Body of pancreas (tissue), 4 donors: ENCODE results near the gene CLHC1. TPM values are rescaled to one million over a fixed set of nuclear protein-coding genes. Genes with fewer than 3 reads are reported as not detected.
A peak's percentile ranks its signal among the peaks of the same experiment; 100 is the strongest.

ENCODE experiments used
- ATAC-seq: fragments of 150-250 bp; one replicate; pipeline ENCODE4 v1.9.1; 2016
- DNase-seq, 4 donors: peaks; one replicate each; pipeline ENCODE4 v3.0.0-alpha.2; 2019
- H3K27ac ChIP-seq, 4 donors: fragments of 200-600 bp; sonication (generic); 1 replicate in 3 of 4; 2 replicates in 1 of 4; pipeline versions ENCODE4 v1.5.1 to v1.6.1; 2016 to 2019; ENCODE audit warnings: mild to moderate bottlenecking in 1 of 4, mixed read lengths in 1 of 4, moderate library complexity in 1 of 4
- H3K27me3 ChIP-seq, 2 donors: fragments of 200-600 bp; sonication (generic); one replicate each; pipeline ENCODE4 v1.6.0; 2016; ENCODE audit warnings: mild to moderate bottlenecking in 1 of 2
- H3K36me3 ChIP-seq, 2 donors: fragments of 200-600 bp; sonication (generic); replicated peaks in 1 of 2; 2 replicates each; pipeline ENCODE4 v1.5.1; 2016; ENCODE audit warnings: low read depth in 2 of 2; ENCODE audit not compliant: insufficient read depth in 1 of 2
- H3K4me1 ChIP-seq: fragments of 200-600 bp; sonication (generic); one replicate; pipeline ENCODE4 v1.6.0; 2016
- H3K4me3 ChIP-seq, 2 donors: fragments of 200-600 bp; sonication (generic); 1 replicate in 1 of 2; 2 replicates in 1 of 2; pipeline ENCODE4 v1.5.1; 2016 to 2019
- H3K9me3 ChIP-seq, 3 donors: fragments of 200-600 bp; sonication (generic); 1 replicate in 2 of 3; 2 replicates in 1 of 3; pipeline ENCODE4 v1.5.1; 2016
- CTCF ChIP-seq, 7 experiments: fragments of 450-650 bp in 4 of 7; fragments of 200-600 bp in 3 of 7; sonication (generic) in 3 of 7; IDR thresholded peaks; one replicate each; pipeline ENCODE4 v1.5.1; 2016 to 2019; ENCODE audit warnings: antibody characterized with exemption in 7 of 7
- POLR2A ChIP-seq, 3 donors: fragments of 450-650 bp; IDR thresholded peaks; one replicate each; pipeline ENCODE4 v1.6.1; 2016; ENCODE audit warnings: antibody characterized with exemption in 3 of 3, mild to moderate bottlenecking in 2 of 3
- WGBS, 2 donors: methylation state at CpG; one replicate each; pipeline ENCODE4 v1.1.5; 2017; 5-methylcytosine and 5-hydroxymethylcytosine counted together
- intact Hi-C: fragments of 100-400 bp; cut with DNase I; formaldehyde crosslinking; loops from one replicate; pipeline ENCODE4 v1.15.1; 2023
- total RNA-seq, 2 donors: library from RNA; depleted of rRNA; stranded (reverse); fragments of >200 nt; gene quantifications; one replicate each; pipeline ENCODE4 v1.1.0, GENCODE V29; 2016

The CLHC1 gene
- total RNA-seq, 2 donors from 2014 or later: 3.3 to 19.7 TPM

DNA sequence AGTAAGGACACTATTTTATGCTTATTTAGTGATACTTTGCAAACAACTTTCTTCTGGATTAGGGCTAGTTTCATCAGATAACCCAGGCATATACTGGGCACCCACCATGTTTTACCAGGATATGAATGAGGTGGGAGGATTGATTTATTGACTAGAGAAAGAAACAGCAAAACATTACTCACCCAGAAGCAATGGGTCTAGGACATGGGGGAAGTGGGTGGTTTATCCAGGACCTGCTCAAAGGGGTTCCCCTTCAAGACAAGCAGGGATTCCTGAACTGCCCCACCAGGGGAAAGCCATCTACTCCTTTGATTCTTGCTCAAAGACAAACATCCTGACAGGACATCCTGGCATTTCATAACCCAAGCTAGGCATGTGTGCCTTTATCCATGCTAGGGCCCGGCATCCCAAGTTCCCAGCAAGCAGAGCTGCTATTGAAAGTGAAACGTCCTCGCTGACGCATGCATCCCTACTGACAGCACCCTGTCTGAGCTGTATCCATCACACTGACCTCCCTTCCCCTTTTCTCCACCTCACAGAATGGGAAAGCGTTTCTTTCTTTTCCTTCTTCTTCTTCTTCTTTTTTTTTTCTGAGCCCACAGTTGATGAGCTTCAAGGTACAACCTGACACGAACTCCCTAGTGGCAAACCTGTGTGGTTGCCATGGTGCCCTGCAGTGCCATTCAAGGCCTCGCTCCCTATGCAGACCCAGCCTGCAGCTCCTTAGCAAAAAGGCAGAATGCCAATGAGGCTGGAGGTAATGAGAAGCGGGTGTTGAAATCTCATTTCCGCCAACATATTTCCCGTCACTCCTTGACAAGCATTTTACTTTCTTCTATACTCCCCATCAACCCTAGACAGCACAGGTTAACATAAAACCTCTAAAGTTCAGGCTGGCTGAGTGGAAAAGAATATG lies 70.5 kb downstream of the CLHC1 start:
- intact Hi-C loops: loop anchor here (10.0 kb wide), 1 partner anchor 137 kb away; no protein-coding TSS in a partner anchor
- H3K4me1 ChIP-seq: peaks cover 99% of the 10 kb centered on the region

GRCh38 chr2:55160422-55160821 lies 71.7 kb downstream of the CLHC1 start:
- H3K4me3 ChIP-seq: no peak overlapping the region
- peak; percentile 41 for ATAC-seq
- no peaks in the 10 kb centered on the region for H3K27me3 ChIP-seq
- 0 to 15% methylated on average over 2 of the region's 2 CpGs for WGBS, 2 donors
- H3K9me3 ChIP-seq: no peaks in the 10 kb centered on the region
- peak; percentile 53 to 75 (median 72) for DNase-seq
- no peak for TF ChIP-seq POLR2A (IDR thresholded peaks at IDR 0.05)
- TF ChIP-seq CTCF (IDR thresholded peaks at IDR 0.05): no peak
- peak overlapping the region; percentile 43 to 86 (median 79) for H3K27ac ChIP-seq
- H3K36me3 ChIP-seq: no peaks in the 10 kb centered on the region
- intact Hi-C loops: loop anchor here (10.0 kb wide), 1 partner anchor 136 kb away; no protein-coding TSS in a partner anchor
- peaks cover 99% of the 10 kb centered on the region for H3K4me1 ChIP-seq

More for the DNA sequence above, 70.5 kb downstream of the CLHC1 start:
- DNase-seq (peak; percentile 40 to 74 (median 68)), ATAC-seq (no peak)
- no peak overlapping the region for H3K4me3 ChIP-seq
- no peaks in the 10 kb centered on the region for H3K27me3 ChIP-seq
- no peaks in the 10 kb centered on the region for H3K9me3 ChIP-seq
- H3K27ac ChIP-seq: peak overlapping the region; percentile 46 to 86 (median 79)
- TF ChIP-seq POLR2A (IDR thresholded peaks at IDR 0.05): no peak
- no peak for TF ChIP-seq CTCF (IDR thresholded peaks at IDR 0.05)
- no peaks in the 10 kb centered on the region for H3K36me3 ChIP-seq
- WGBS, 2 donors: 41 to 57% methylated on average over 10 of the region's 10 CpGs

DNA sequence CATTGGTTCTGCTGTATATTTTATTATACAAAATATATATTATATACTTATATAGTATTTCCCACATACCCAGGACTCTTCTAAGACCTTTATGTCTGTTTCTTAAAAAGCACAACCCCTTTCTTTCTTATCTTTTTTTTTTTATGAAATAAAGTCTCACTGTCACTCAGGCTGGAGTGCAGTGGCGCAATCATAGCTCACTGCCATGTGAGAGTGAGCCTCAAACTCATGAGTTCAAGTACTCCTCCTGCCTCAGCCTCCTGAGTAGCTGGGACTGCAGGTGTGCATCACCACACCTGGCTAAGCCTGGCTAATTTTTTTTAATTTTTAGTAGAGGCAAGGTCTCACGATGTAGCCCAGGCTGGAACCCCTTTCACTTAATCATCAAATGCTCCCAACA lies 72.3 kb downstream of the CLHC1 start:
- H3K36me3 ChIP-seq: no peaks in the 10 kb centered on the region
- intact Hi-C loops: loop anchor here (10.0 kb wide), 1 partner anchor 135 kb away; no protein-coding TSS in a partner anchor
- H3K4me1 ChIP-seq: peaks cover 99% of the 10 kb centered on the region
- 61 to 62% methylated on average over 2 of the region's 2 CpGs for WGBS, 2 donors
- no peak overlapping the region for H3K4me3 ChIP-seq
- DNase-seq (no peak), ATAC-seq (no peak)
- H3K27ac ChIP-seq: peak overlapping the region; percentile 74 to 86 (median 79)
- no peaks in the 10 kb centered on the region for H3K9me3 ChIP-seq
- H3K27me3 ChIP-seq: no peaks in the 10 kb centered on the region
- TF ChIP-seq CTCF (IDR thresholded peaks at IDR 0.05) (no peak), POLR2A (IDR thresholded peaks at IDR 0.05) (no peak)

- H3K27ac ChIP-seq: peak overlapping the region; percentile 69 to 84 (median 74)
- peak in 1 of 7 experiments; percentile 6 for TF ChIP-seq CTCF (IDR thresholded peaks at IDR 0.05)
- no peak for TF ChIP-seq POLR2A (IDR thresholded peaks at IDR 0.05)
- DNase-seq: peak; percentile 45 to 70 (median 68)
- no peak overlapping the region for H3K4me3 ChIP-seq
- ATAC-seq: peak; percentile 34
- no peaks in the 10 kb centered on the region for H3K9me3 ChIP-seq
- no peaks in the 10 kb centered on the region for H3K27me3 ChIP-seq
- H3K36me3 ChIP-seq: no peaks in the 10 kb centered on the region
- peaks cover 99% of the 10 kb centered on the region for H3K4me1 ChIP-seq
- intact Hi-C loops: no loop called here
- 27 to 33% methylated on average over 3 to 4 of the region's 4 CpGs for WGBS, 2 donors
These were observed 72.9 kb downstream of the CLHC1 start for GRCh38 chr2:55159037-55159651.
